GM18511 (cell line): Measurements from ENCODE around the gene FUT8.
"Not testable (repeated sequence)": the region's sequence is repeated elsewhere in the genome, so short reads cannot be mapped to it uniquely, and the experiment has no call there.

ENCODE experiments used
- ATAC-seq: cut with Tn5 transposase; IDR thresholded peaks from one replicate; pipeline ENCODE4 v1.9.1; 2021; ENCODE audit warnings: mild to moderate bottlenecking, moderate library complexity; ENCODE audit not compliant: unreplicated experiment

Gene FUT8

DNA sequence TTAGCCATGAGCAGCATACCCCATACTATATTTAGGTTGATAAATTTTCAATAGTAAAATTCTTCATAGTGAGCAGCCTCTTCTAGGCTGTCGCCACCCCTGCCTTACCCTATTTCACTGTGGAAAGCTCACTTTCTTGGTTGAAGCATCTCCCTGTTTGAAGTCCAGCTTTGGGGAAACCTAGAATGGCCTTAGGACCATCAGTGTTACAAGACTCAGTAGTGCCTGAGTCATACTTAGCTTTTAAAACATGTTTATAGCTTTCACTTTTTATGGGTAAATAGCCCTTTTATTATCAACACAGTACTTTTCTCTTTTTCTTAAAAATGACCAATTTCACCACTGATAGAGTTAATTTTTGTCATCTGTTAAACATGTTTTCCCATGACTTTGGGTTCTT is 37.1 kb downstream of the FUT8 start:
- no peak for ATAC-seq

DNA sequence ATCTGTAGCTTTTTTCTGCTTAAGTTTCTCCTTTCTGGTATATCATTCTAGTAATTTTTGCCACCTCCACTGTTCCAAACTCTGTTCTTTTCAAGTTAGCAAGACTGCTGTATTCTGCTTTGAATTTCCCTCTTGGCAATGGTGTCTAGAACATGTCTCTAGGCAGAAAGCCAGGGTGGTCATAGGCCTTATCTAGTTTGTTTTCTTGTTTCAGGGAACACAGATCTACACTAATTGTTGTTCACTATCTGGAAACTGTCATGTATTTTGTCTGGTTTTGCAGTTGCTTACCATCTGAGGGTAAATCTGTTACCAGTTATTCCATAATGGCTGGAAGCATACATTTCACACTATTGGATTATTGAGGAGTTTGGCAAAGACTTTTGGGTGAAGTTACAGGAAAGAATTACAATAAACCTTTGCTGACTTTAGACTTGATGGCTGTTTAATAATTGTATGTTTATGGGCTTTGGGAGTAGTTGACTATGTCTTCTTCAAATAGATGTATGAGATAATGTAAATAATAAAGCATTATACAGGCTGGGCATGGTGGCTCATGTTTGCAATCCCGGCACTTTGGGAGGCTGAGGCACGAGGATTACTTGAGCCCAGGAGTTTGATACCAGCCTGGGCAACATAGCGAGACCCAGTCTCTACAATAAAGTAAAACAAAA is 41.4 kb downstream of the FUT8 start:
- ATAC-seq = no peak

DNA sequence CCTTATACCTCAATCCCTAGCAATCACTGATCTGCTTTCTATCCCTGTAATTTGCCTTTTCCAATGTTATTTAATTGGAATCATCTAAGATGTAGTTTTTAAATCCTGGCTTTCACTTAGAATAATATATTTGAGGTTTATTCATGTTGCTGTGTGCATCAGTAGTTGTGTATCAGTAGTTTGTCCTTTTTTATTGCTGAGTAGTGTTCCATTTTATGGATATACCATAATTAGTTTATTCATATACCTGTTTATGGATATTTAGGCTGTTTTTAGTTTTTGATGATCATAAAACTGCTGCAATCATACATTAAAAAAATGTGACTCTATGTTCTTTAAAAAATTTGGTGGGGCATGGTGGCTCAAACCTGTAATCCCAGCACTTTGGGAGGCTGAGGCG is 43.7 kb downstream of the FUT8 start:
- no peak for ATAC-seq

DNA sequence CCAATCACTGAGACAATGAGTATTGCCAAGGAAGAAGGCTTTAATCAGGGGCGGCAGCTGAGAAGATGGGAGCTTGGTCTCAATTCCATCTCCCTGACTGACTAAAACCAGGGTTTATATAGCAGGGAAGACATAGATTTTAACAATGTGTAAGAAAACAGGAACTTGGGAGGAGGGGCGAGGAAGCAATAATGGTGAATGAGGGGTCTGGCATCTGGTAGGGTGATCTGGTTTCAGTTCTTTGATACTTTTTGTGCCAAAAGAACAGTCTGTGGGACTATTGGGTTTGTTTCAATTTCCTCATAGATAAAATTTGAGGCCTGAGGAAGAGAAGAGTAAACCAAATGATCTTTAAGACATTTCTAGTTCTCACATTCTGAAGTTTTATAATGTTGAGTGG is 49.2 kb downstream of the FUT8 start:
- peak; percentile 42 for ATAC-seq

DNA sequence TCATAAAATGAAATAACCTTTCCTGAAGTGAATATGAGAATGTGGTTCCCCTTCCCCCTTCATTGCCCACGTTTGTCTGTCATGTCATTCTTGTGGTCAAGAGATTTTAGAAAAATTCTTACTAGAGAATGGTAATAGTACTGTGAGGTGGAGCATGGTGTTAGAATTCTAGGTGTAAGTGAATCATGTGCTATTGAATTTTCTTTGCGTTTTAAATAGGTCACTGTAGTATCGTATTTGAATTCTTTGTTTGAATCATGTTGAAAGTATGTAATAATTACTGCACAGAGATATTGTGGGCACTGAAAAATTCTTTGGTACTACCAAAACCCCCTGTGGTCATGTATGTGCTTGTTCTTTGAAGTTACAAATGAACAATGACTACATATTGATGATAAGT is 49.9 kb downstream of the FUT8 start:
- ATAC-seq = peak; percentile 73

DNA sequence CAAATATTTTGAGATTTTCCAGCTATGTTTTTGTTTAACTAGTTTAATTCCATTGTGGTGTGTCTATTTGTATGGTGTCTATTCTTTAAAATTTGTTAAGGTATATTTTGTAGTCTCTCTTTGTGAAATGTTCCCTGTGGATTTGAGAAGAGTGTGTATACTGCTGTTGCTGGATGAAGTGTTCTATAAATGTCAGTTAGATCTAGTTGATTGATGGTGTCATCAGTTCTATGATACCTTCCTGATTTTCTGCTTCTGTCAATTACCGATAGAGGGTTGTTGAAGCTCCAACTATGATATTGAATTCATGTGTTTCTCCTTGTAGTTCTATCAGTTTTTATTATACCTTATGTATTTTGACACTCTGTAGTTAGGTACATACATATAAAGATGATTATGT is 53.1 kb downstream of the FUT8 start:
- ATAC-seq = no peak

DNA sequence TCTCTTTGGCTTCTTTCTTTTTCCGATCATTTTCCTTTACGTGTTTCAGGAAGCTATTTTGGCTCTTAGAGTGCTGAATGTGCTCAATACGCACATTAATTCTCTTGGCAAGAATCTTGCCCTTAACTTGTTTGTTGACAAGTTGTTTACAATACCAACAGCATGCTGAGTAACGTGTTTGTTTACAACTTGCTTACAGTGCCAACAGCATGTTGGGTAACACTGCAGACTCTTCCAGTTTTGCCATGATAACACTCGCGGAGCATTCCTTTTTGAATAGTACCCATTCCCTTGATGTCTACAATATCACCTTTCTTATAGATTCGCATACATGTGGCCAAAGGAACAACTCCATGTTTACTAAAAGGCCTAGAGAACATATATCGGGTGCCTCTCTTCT is 55.4 kb downstream of the FUT8 start:
- not testable (repeated sequence) for ATAC-seq

DNA sequence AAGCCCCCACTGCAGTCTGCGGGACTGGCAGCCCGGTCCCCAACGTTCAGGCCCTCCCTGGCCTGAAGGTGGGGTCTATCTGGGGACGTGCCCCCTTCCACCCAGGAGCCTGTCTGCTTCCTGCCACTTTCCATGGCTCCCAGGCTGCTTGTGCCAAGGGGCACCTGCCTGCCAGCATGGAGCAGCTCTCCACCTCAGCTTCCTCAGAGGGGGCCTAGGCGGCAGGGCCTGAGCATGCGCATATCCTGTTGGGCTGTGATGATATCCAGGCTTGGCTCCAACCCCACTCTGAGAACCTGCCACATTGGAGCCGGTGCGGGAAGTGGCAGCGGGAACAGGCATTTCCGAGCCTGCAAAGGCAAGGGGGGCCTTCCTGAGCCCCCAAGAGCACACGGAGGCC is 57.4 kb downstream of the FUT8 start:
- ATAC-seq = no peak

DNA sequence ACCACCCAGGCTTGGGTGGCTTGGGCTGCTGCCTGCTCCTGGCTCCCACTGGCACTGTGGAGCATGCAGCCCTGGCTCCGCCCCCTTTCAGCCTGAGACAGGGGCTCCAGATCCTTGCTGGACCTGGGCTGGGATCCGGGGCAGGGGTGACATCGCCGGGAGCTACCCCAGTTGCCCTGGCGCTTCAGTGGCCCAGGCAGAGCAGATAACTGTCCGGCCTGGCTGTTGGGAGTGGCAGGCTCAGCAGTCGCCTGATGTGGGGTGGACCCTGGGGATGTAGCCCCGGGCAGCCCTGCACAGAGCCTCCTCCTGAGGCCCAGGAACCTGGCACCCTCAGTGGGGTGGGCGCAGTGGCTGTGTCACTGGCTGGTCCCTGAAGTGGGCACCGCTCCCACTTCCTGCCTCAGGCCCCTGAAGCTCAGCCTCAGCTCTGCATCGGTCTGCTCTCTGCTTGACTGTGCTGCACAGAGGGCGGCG is 57.9 kb downstream of the FUT8 start:
- peak; percentile 39 for ATAC-seq

DNA sequence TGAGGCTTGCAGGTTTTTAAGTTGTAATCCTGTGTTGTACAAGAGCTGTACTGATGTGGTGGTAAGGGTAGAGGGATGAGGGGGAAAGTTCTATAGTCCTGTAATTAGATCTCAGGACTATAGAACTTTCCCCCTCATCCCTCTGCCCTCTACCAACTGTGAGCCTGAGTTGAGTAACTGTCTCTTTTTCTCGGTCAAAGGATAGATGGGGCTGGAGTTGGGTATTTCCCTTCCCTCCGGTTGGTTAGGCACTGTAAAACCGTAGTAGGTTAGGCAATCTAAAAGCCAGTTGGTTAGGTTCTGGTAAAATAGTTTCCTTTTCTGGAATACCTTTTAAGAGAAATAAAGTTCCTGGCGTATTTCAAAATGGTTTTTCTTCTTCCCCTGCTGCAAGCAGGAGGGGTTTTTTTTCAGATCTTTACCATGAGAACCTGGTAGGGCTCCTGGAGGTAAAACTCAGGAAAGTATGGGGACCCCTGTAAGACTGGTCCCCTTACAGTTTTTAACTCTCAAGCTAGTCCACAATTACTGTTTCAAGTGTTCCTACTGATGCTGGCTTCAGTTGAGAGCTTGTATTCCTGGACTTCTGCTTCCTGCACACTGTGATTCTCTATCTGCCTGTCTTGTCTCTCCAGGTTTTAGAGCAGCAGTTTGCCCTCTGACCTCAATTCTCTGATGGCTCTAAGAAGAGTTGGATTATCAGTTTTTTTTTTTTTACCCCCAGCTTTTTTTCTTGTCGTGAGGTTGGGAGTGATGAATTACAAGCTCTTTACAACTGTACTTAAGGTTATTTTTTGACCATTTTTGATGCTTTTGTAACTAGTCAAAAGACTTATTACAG is 58.7 kb downstream of the FUT8 start:
- peak; percentile 90 for ATAC-seq

DNA sequence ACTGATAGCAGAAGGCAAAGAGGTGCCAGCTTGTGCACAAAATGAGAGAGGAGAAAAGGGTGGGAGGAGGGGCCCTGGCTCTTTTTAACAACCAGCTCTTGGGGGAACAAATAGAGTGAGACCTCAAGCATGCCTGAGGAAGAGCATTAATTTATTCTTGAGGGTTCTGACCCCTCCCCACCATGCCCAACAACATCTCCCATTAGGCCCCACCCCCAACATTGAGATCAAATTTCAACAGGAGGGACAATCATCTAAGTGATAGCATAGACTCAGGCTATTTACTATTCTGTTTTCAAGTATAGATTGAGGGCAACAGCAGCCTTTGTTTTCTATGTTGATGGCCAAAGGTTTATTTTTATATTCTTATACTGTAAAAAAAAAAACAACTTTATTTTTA is 59.7 kb downstream of the FUT8 start:
- no peak for ATAC-seq

DNA sequence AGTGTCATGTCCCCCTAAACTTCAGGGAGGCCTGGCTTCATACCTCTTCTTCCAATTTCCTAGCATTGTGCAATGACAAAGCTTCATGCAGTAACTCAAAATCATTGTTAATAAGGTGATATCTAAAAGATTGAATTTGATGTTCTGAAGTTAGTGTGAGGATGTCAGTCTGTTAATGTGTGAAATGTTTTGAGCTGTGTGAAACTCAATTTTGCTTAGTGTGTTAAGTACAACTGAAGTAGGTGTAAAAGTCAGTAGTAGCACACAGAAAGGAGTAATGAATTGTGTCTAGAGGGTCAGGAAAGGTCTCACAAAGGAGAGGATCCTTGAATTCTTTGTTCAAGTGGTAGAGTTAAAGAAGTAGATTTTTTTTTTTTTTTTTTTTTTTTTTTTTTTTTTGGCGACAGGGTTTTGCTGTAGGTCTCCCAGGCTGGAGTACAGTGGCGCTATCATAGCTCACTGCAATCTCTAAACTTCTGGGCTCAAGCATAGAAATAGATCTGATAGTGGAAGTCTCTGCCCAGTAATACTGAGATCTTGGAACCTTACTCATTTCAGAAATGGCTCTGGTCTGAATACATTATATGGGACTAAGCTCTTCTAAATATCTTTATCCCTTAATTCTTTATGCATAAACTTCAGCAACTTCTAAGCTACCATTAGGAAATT is 63.9 kb downstream of the FUT8 start:
- ATAC-seq = peak; percentile 88

DNA sequence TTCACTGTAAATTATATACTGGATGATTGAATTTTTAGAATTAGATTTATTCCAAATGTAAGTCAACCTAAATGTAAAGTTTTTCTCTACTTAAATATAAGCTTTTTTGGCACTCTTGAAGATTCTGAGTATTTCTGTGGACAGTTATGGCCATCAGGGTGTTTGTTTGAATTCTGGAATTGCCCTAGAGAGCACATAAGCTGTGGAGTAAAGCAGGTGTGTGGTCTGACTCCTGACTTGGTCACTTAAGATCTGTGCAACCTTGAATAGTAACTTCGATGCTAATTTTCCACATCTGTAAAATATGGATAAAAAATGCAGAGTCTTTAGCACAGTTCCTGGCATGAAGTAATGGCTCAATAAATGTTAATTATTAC is 64.4 kb downstream of the FUT8 start:
- peak; percentile 60 for ATAC-seq

DNA sequence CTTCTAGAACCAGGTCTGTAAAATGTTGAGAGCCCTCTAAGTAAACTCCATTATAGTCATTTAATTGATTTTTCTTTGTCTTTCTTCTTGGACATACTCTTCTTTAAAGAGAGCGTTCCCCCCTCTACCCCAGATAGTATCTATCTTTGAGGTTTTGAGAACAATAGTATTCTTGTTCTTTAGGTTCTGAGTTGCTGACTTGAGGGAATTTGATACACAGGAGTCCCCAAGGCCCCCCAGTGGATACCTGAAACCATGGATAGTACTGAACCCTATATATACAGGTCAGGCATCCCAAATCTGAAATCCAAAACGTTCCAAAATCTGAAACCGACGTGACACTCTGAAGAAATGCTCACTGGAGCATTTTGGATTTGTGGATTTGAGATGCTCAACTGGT is 65.5 kb downstream of the FUT8 start:
- no peak for ATAC-seq

DNA sequence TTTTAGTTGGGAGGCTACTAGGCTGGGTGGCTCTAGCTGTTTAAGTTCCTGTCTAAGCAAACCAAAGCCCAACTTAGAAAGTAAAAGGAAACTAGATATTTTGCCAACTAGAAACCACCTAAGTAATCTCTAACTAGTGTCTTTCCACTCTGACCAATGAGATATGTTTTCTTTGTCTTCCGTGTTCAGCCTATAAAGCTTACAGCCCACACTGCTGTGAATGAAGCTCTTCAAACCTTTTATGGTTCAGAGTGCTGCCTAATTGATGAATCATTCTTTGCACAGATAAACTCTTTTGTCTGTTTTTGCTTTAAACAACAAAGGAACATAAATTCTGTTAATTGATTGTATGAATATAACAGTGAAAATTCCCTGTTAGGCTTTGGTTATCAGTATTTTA is 66.1 kb downstream of the FUT8 start:
- ATAC-seq = no peak

DNA sequence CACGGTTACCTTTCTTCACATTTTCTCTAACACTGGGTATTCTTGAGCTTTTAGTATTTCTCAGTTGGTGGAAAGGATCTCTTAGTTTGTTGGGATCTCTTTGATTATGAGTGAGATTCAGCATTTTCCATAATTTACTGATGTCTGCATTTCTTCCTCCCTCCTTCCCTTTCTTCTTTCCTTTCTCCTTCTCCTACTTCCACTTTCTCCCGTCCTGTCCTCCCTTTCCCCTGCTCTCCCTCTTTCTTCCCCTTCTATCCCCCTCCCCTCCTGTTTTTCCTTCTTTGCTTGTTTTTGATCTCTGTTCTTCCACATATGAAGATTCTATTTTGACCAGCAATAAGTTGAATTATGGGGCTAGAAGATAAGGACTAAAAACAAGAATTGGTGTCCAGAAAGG is 66.9 kb downstream of the FUT8 start:
- ATAC-seq = no peak

DNA sequence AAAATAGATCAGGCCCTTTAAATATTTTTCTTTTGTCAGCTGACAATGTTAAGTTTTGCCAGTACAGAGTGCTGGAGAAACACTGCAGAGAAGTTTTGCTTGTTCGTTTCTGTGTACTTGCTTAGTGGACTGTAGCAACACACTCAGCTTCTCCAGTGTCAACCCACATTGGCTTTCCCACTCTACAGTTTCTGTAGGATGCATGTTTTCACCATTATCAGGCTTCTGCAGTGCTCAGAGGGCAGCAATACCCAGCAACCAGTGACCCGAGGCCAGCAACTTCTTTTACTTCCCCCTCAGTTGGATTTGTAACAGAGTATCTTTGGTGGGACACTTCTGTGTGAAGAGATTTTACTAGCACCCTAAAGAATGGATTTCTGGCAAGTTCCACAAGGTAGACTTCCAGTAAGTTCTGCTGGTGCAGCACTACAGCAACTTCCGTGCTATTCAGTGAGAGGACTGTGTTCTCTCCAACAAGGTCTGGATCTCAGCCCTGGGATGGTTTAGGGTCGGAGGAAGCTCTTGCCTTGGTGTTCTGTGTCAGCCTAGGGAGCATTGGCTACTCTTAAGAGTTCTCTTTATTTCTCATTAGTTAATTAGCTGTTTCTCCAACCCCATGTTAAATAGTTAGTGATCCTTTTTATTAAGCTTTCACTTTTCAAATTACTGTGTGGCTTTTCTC is 70.4 kb downstream of the FUT8 start:
- ATAC-seq = no peak

DNA sequence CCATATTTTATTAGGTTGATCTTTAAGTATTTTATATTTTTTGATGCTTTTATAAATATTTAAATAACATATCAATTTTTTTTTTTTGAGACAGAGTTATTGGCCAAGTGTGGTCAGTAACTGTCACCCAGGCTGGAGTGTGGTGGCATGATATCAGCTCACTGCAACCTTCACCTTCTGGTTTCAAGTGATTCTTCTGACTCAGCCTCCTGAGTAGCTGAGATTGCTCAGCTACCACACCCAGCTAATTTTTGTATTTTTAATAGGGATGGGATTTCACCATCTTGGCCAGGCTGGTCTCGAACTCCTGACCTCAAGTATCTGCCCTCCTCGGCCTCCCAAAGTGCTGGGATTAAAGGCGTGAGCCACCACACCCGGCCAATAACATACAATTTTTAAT is 71.1 kb downstream of the FUT8 start:
- no peak for ATAC-seq

DNA sequence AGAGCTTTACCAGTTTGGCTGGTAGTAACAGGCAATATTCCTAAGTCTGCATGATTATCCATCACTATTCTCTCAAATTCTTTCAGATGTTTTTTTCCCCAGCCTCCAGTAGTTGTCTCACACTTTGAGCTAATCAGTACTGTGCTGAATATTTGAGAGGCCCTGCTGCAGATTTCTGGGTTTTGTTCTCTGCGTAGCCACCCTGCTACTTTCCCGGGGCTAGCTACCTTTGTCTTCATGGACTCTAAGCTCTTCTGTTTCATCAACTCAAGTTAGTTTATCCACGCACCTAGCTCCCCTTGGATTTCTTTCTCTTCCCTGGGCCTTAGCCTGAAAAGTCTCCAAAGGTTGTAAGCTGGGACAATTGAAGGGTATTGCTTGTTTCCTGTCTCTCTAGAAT is 73.0 kb downstream of the FUT8 start:
- ATAC-seq = no peak

DNA sequence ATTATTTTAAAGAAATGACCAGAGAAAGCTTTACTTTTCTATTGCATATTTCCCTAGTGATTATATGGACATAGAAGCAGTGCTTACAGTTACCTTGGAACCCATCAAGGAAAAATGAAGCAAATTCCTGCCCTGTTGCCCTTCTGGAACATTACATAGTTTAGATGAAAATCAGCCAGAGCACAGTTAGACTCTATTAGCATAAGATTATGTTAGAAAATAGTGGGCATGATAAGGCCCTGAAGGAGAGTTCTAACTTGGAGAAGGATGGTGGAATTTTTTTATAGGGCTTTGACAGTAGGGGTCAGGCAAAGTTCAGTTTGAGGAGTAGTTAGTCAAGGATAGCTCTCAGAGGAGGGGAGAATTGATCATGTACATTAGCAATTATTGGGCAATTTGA is 74.3 kb downstream of the FUT8 start:
- ATAC-seq = no peak

DNA sequence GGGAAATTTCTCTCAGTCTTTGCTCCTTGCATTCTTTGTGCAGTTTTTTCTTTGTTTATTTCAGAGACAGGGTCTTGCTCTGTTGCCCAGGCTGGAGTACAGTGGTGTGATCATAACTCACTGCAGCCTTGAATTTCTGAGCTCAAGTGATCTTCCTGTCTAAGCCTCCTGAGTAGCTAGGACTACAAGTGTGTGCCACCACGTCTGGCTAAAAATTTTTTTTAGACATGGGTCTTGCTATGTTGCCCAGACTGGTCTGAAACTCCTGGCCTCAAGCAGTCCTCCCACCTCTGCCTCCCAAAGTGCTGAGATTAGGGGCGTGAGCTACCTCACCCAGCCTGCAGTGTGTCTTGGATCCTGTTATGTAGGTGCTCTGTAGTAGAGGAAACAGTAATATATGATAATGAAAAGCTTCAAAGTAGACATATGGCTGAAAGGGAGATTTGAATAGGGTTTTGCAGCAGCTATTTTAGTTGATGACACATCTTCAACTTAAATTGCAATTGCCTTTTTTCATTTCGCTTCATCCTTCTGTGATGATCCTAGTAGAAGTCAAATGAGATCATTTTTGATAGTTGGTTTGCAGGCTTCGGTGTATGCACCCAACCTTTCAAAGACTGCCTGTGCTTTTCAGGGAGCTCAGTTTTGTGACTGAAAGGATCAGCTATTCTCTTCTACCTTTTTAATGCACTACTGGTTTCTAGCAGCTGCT is 75.4 kb downstream of the FUT8 start:
- ATAC-seq = no peak
